ENCODE measurements around the gene CHRNB2. TPM values are rescaled to one million over a fixed set of nuclear protein-coding genes. Genes with fewer than 3 reads are reported as not detected.

CHRNB2 gene
- polyA plus RNA-seq, 3 donors: 0.47 to 0.75 (median 0.47) TPM

DNA sequence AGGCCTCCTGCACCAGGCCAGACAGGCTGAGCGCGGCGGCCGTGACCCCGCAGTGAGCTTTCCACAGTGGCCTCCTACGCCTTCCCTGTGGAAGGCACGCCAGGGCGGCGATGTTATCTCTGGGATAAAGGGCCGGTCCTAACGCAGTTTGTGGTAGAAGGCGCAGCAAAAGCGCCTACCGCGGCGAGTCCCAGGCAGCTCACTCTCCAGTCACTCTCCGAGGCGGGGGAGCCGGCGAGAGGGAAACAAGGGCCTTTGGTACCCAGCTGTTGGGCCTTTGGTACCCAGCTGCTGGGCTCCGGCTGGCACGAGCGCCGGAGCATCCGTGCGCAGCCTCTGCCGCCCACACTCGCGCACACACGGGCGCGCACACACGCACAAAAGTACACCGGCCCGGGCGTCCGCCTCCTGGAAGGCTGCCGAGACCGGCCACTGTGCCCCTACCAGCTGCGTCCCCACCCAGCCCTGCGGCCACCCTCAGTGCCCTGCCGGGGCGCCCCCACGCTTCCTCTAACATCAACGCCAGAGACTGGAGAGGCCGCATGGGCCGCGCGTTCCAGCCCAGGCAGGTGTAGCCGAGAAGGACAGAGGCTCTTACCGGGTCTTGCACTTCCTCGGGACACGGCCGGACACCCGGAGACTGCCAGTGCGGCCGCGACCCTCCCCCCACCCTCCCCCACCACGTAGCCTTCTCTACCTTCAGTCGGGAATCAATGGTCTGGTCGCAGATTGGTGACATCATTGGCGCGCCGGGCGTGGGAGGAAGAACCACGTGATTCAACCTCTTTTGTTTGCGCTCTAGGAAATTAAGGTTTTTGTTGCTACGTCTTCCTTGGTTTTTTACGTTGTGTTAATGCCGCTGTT is 59.9 kb downstream of the CHRNB2 start:
- DNase-seq (ENCODE audit: low read depth in 3 of 3, low spot score in 2 of 3): peak in 2 of 3 donors; percentile 86

DNA sequence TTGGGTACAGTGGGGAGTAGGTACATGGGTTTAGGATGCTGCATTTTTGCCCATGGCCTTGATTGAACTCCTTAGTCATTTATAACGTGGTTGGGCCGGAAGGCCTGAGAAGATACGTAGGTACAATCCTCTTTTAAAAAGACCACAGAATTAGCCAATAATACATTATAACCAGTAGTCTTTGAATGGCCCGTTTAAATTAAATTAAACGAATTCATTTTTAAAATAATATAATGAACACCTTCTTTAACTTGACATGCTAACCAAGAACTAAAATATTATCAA is 60.5 kb downstream of the CHRNB2 start:
- DNase-seq (ENCODE audit: low read depth in 3 of 3, low spot score in 2 of 3): peak in 1 of 3 donors; percentile 78

DNA sequence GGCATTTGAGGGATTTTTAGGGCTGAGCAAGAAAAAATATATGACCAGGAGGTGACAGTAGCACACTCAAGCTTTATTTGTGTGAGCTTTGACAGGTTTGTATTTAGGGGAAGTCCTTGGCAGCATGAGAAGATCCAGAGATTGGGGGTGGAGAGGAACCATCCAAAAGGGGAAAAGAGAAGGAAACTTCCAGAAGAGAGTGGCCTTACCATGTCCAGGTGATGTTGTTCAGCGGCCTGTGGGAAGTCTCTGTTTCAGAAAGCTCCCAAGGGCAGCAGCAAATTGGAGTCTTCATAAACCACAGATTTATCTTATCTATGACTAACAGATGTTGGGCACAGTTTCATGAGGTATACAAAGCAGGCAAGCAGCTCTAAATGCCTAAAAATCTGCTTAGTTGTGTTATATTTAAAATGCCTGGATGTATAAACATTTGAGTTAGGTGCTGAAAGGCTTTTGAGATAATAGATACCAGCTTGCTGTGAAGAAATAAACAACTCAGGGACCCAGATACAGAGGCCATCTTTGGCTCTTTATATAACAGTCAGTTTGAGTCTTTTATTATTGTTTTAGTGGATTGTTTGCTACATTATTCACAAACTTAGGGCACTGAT is 61.6 kb downstream of the CHRNB2 start:
- no peak for DNase-seq (ENCODE audit: low read depth in 3 of 3, low spot score in 2 of 3)

Other genes with a start within 250 kb of the CHRNB2 start
- gene AQP10, start 246.7 kb upstream of the CHRNB2 start, polyA plus RNA-seq (ENCODE audit: insufficient read length in 3 of 3): under 1 TPM in 2 of 3 donors, not detected in 1; 0.07 to 0.18 TPM
- 10 to 100 TPM; 24.5 to 26.1 (median 24.6) TPM for gene ATP8B2, start 242.3 kb upstream of the CHRNB2 start, polyA plus RNA-seq (ENCODE audit: insufficient read length in 3 of 3)
- 1 to 10 TPM; 6.0 to 7.1 (median 6.2) TPM for gene IL6R, start 162.4 kb upstream of the CHRNB2 start, polyA plus RNA-seq (ENCODE audit: insufficient read length in 3 of 3)
- gene TDRD10, start 65.6 kb upstream of the CHRNB2 start, polyA plus RNA-seq (ENCODE audit: insufficient read length in 3 of 3): 1 to 10 TPM in 2 of 3 donors, under 1 TPM in 1; 0.71 to 1.1 (median 1.0) TPM
- gene SHE, start 65.4 kb upstream of the CHRNB2 start, polyA plus RNA-seq (ENCODE audit: insufficient read length in 3 of 3): 10 to 100 TPM in 2 of 3 donors, 1 to 10 TPM in 1; 9.6 to 11.2 (median 10.6) TPM
- 100 to 1,000 TPM; 107 to 136 (median 124) TPM for gene UBE2Q1, start 9.1 kb upstream of the CHRNB2 start, polyA plus RNA-seq (ENCODE audit: insufficient read length in 3 of 3)
- 100 to 1,000 TPM; 143 TPM for gene ADAR, start 40.4 kb downstream of the CHRNB2 start, polyA plus RNA-seq (ENCODE audit: insufficient read length in 3 of 3)

Measured in right renal cortex interstitium (tissue), 3 donors.